Measurements from ENCODE around the gene RFX1.

DNA sequence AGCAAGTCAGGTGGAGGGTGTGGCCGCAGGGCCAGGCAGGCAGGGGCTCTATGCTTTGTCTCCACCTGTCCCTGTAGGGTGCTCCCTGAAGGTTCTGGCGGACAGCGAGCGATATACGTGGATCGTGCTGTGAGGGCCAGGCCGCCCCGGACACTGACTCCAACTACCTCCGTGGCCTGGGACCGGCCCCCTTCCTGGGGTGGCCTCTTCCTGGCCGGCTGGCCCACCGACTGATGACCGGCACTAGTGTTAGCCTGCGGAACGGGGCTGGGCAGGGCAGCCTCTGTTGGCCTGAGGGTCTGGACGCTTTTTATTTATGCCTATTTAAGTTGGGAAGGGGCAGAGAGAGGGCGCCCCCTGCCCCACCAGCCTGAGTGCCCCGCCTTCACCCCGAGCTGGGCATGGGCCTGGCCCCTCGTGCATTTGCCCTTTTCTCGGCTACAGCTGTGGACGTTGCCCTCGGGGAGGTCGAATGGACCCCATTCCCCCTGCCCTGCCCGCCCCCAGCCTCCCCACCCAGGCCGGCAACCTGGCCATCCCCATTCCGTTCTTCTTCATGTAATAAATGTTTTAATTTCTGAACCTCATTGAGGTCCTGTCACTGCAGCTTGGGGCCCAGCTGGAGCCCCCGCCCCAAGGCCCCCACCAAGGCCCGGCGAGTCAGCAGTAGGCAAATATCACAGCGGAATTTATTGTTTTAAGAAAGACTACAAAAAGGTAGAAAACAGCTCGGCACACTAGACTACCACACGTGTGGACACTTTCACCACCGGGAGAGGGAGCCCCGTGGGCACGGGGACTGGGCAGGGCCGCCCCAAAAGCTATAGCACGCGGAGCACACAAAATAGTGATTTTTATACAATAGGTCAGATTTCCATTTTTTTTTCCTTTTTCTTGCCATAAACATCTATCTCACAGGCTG is 45.0 kb downstream of the RFX1 start:
- no peak for TF ChIP-seq POLR2AphosphoS5 (IDR thresholded peaks at IDR 0.05)
- TF ChIP-seq CTCF (IDR thresholded peaks at IDR 0.05), result no peak
